Activated CD4-positive, alpha-beta T cell treated with anti-CD3 and anti-CD28 coated beads, Interleukin-2, amount 50 U/mL, for 1 hour (primary cell): Measurements from ENCODE around the gene LBR.
A peak's percentile ranks its signal among the peaks of the same experiment; 100 is the strongest.
"Not testable (repeated sequence)": the region's sequence is repeated elsewhere in the genome, so short reads cannot be mapped to it uniquely, and the experiment has no call there.

Source experiments
- DNase-seq: peaks from one replicate; pipeline ENCODE4 v3.0.0-alpha.2; 2020

Gene LBR

DNA sequence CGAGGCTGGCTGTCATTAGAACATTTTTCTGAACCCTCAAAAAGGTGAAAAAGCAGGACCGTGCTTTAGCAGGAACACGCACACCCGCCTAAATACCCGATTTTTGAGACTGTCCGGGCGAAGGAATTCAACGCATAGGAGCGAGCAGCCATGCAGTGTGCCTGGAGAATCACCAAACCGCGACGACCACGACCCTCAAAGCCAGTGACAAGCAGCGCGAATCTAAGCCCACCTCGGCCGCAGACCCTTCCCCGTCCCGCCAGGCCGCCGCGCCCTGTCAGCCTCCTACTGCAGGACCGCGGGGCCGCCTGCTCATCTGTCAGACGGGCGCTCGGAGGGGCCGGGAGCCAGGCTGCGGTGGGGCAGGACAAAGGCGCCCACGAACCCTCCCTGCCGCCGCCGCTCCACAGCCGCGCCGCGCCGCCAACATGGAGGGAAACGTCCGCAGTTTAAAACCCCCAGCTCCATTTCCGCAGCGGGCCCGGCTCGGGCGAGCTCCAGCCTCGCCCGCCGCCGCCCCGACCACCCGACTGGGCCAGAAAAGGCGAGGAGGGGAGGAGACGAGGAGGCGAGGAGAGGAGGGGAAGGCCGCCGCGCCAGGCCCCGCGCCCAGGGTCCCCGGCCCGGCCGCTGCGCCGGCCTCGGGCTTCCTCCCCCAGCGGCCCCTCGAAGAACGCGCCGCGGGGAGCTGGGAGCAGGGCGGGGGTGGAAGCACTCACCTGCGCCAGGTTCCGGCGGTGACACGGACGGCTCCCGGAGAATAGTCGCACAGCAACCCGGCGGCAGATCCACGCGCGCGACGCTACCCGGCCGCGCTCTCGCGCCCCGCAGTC is at the start of gene LBR:
LBR (minus strand) TSS at position 804 of the 833 bp plus-strand sequence. CDS start 3,963 bp downstream, outside the sequence.
- peak; percentile 31 for DNase-seq

DNA sequence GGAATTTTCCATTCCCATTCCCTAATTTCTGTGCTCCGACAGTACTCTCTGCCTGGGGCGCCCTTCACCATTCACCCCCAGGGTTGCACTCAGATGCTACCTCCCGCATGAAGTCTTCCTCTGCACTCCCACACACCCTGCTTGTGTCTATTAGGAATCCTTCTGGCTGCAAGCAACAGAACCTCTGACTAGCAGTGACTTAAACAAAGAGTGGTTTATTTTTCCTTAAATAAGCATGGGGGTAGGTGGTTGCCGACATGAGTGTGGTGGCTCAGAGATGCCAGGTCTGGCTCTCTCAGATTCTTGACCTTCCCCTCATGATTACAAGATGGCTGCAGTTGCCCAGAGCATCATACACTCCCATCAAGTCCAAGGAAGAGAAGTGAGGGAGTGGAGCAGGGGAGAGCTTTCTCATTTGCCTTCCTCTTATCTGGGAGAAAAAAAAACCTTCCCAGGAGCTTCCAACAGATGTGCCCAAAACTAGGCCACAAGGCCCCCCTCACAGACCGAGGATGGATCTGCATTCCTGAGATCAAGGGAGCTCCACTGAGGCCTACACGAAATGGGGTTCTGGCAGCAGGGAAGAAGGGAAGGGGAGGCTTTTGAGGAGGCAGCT is 49.6 kb upstream of the LBR start:
- DNase-seq: no peak

DNA sequence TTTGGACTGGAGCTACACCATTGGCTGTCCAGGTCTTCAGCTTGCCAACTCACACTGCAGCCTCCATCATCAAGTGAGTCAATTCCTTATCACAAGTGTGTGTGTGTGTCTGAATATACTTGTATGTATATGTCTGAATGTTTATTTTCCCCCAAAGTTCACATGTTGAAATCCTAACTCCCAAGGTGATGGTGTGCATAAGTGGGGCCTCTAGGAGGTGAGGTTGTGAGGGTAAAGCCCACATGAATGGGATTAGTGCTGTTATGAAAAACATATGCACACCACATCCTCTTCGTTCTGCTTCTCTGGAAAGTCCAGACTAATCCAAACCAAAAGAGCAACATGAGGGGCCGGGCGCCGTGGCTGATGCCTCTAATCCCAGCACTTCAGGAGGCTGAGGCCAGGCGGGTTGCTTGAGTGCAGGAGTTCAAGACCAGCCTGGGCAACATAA is 48.7 kb upstream of the LBR start:
- no peak for DNase-seq

DNA sequence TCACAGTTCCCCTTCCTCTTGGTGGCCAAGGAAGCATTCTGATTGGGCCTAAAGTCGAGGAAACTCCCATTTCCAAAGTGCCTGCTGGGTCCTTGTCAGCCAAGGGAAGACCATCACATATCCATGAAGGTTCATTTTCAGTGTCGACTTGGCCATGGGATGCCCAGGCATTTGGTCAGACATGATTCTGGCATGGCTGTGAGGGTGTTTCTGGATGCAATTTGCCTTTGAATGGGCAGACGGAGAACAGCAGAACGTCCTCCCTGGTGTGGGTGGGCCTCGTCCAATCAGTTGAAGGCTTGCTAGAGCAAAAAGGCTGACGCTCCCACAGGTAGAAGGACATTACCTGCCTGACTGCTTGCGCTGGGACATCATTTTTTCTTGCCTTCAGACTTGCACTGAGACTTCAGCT is 48.3 kb upstream of the LBR start:
- DNase-seq: no peak

DNA sequence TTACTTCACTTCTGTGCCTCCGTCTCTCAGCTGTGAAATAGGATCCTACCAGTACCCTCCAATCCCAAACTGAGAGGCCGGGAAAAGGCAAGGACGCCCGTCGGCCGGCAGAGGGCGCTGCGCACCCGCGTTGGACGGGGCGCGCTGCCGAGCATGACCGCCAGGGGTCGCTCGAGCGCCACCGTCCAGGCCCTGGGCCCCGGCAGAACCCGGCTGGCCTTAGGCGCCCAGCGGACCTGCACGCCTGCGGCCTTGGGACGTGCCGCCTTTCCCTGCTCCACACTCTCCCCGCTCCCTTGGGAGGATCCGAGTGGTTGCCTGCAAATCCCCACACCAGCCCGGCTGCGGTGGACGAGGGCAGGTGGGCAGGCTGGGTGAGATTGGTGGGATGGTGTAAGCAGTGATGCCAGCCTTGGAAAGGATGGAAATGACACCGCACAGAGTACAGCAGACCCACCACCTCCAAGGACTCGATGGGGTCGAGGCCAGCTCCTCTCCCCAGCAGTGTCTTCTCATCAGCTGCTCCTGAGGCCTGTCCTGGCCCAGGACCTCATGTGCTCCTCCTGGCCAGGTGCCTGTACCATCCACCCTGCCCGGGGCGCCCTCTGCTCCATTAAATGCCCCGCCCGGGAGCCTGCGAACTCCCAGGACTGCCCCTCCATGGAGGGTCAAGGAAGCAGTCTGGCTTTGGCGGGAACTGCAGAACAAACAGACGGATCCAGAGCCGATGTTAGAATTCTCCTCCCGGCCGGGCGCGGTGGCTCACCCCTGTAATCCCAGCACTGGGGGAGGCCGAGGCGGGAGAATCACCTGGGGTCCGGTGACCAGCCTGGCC is 47.4 kb upstream of the LBR start:
- peak; percentile 61 for DNase-seq

DNA sequence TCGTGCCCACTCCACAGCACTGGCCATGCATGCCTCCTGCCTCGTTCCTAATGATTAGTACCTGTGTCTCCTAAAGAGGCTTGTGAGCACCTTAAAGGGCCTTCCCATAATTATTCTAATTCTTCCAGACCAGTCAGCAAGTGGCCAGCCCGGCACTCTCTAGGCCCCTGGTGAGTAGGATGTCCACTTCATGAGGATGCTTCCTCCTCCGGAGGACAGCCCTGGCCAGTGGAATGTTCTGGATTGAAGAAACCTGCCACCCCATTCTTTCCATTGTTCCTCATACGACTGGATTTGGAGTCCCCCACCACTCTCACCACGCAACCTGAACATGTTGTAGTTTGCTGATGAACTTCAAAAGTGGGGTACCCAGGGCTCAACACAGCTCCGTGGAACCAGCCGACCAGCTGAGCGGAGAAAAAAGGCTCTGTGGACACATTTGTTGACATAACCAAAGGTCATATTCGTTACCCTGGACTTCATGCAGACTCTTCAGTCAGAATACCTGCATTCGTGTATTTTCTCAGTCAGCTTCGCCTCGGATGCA is 46.7 kb upstream of the LBR start:
- no peak for DNase-seq

DNA sequence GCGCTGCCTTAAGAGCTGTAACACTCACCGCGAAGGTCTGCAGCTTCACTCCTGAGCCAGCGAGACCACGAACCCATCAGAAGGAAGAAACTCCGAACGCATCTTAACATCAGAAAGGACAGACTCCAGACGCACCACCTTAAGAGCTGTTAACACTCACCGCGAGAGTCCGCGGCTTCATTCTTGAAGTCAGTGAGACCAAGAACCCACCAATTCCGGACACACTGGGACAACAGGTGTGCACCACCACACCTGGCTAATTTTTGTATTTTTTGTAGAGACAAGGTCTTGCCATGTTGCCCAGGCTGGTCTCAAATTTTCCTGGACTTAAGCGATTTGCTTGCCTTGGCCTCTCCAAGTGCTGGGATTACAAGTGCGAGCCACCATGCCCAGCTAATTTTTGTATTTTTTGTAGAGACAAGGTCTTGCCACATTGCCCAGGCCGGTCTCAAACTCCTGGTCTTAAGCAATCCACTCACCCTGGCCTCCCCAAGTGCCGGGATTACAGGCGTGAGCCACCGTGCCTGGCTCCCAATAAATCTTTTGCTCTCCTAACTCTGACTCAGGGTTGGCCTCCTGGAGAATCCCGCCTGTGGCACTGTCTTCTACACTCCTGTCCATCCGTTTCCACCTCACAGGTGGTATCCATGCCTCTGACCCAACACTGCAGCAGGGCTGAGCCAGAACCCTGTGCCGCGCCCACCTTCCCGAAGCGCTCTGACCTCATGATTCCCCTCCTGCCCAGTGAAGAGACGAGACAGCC is 46.0 kb upstream of the LBR start:
- DNase-seq: not testable (repeated sequence)

DNA sequence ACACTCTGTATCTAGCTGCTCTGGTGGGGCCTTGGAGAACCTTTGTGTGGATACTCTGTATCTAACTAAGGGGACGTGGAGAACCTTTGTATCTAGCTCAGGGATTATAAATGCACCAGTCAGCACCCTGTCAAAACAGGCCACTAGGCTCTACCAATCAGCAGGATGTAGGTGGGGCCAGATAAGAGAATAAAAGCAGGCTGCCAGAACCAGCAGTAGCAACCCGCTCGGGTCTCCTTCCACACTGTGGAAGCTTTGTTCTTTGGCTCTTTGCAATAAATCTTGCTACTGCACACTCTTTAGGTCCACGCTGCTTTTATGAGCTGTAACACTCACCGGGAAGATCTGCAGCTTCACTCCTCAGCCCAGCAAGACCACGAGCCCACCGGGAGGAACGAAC is 45.4 kb upstream of the LBR start:
- not testable (repeated sequence) for DNase-seq

DNA sequence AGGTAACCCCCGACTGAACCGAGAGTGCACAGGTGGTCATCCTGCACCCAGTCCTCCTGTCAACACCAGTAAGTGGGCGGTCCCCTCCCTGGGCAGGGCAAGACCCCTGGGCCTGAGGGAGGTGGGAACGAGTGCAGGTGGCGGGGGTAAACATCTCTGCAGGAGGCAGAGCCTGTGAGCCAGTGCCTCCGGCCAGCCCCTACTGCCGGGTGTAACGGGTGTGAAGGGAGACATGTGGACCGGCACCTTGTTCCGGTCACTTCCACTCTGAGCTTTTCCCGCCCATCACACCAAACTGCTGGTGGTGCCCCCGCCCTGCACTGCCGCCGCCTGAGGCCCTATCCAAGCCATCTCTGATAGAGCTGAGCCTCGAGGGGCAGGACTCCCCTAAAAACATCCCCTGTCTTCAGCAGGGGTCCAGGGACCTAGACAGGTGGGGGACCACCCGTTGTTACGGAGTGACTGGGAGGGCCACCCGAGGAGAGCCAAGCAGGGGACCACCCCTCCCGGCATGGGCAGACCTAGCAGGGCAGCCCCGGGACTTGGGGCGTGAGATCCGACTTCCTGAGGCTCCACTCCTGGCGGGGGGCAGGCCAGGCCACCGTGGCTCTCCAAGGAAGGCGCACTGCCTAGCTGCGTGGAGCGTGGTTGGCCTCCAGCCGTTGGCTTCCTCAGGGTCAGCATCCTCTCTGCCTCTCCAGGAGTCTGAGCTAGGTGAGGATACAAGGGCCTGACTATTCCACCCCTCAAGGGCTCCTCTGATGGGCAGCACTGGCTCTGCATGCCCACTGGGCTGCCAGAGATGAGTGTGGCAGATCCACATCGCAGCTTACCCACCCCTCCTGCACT is 43.8 kb upstream of the LBR start:
- no peak for DNase-seq

DNA sequence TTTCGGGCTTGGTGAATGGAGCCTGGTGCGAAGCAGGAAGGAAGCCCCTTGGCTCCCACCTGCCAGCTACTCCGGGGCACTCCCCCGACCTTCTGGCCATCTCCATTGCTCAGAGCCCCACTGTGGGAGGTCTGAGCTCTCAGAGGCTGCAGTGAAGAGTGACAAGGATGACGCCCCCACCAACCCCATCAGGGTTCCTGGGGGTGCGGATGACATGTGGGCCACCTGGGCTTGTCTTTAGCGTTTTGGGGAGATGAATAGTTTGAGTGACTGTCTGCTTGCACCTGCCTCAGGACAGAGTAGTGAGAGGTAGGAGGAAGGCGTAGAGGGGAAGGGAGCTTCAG is 43.2 kb upstream of the LBR start:
- DNase-seq: no peak

DNA sequence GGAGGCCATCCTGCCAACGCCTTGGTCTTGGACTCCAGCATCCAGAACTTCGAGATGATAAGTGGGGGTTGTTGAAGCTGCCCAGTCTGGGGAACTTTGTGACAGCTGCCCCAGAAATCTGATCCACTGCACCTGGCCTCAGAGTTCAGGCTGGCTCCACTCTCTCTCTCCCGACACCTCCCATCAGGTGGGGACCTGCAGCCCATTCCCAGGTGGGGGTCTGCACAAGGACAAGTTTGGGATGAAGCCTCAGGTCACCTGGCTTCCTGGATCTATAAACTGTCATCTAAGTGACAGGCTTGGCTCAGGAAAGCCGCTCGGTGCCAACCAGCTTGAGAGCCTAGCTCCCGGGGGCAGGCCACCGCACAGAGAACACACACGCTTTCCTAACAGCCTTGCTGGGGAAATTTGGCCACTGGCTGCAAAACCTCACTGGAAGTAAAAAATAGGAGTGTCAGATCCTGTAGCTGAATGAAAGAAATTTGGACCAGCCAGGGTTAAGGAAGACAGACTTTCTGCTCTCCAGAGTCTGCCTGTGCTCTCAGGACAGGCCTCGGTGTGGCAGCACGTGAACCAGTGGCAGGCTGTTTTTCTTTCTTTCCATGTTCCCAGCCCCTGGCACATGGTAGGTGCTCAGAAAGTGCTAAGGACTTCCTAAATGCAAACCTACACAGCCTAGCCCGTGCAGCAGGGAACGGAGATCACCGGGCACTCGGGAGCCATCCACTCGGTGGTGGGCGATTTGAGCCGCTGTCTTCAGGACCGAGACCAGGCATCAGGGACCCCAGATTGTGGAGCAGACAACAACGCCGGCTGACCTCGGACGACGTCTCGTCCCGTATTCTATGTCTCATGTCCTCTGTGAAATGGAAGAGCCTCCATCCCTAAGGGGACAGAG is 42.6 kb upstream of the LBR start:
- DNase-seq: no peak

DNA sequence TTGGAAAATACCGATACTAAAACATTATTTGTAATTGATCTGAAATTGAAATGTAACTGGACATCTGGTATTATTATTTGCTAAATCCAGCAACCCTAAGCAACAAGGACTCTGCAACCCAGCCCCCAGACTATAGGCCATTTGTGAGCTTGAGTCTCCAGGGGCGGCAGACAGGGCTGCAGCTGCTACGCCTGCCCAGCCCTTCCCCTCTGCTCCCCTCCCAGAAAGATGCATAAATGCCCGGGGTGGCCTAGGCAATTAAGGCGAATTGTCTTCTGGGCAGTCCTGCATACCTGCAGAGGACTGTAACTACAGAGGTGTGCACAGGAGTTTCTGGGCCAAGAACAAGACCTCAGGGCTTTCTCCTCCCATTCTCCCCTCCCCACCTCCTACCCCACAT is 41.2 kb upstream of the LBR start:
- DNase-seq: no peak

DNA sequence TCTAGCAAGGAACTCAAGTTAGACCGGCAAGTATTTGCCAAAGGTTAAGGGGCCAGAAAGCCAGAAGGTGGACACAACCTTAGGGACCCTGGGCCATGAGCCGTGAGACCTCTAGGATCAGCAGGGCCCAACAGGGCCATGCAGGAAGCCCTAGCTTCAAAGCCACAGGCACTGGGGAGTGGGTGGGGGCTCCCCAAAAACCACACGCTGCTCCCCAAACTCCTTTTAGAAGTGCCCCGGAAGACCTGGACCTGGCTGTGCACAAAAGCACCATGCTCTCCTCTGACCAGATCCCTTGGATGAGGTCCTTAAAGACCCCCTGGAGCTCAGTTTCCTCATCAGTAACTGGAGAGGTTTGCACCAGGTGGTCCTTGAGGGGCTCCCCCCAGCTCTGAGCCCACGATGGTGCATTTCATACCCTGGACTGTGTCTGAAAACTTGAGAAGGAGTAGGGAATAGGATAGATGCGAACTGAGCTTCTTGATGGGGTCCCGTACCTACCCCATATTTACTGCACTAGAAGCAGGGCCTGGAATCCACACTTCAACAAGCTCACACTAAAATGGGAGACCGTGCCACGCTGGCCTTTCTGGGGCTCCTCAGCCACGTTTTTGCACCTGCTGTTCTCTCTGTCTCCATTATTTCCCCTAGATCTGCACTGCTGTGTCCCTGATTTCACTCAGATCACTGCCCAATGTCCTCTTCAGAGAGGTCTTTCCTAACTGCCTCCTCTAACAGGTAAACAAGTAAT is 40.6 kb upstream of the LBR start:
- no peak for DNase-seq

DNA sequence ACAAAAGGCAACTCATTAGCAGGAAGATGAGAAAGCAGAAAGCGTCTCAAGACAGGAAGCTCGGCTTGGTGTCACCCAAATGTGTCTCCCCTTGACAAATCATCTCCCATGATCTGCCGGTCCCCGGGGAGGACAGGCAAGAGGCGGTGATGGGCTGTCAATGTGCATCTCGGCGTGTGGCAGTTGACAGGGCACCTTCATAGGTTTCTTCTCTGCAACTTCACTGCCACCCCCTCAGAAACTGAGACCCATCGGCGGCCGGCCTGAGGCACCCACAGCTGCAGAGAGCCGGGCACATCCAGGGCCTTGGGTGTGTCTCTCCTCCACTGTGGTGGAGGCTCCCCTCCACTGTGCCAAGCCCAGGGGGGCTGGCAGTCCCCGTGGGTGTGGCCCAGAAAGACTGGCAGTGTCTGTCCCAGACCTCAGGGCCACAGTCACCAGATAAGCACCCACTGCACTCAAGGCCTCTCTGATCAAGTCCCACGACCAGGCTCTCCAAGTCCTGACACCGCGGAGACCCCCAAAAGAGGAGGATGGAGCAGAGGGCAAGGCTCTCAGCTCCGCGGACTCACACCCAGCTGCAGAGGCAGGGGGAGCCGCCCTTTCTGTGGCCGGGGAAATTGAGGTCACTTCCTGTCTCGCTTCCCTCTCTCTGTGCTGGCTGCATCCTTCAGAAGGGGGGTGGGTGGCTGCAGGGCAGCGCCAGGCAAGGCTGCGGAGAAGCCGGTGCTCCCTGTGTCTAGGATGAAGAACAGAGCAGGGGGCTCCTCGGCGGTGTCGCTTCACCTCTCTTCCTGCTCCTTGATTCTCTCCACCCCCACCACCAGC is 39.6 kb upstream of the LBR start:
- peak; percentile 77 for DNase-seq

DNA sequence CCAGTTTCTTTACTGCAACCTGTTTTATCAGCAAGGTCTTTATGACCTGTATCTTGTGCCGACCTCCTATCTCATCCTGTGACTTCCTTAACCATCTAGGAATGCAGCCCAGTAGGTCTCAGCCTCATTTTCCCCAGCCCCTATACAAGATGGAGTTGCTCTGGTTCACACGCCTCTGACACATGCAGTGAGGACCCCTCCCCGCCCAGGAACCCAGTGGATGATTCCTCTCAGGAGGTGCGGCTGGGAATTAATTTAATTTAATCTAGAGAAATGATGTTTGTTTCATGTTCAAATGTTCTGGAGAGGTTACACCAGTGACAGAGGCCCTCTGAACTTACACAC is 39.0 kb upstream of the LBR start:
- DNase-seq: no peak

DNA sequence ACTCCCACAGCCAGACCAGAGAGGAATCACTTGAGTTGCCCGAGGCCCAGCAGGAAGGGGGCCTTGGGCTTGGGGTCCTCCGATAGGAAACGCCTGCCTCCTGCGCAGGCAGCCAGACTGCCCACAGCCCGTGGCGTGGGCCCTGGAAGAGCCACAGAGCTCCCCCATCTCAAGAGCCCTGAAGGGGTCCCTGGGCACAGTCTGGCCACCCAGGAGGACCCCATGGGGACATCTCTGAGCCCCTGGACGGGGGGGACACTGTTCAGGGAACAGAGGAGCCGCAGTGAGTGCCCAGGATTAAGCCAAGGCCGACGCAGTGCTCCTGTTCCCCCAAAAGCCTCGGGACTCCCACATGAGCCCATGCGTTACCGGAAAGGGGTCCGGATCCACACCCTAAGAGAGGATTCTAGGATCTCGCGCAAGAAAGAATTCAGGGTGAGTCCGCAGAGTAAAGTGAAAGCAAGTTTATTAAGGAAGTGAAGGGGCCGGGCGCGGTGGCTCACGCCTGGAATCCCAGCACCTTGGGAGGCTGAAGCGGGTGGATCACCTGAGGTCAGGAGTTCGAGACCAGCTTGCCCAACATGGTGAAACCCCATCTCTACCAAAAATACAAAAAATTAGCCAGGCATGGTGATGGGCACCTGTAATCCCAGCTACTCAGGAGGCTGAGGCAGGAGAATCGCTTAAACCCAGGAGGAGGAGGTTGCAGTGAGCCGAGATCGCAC is 38.1 kb upstream of the LBR start:
- no peak for DNase-seq

DNA sequence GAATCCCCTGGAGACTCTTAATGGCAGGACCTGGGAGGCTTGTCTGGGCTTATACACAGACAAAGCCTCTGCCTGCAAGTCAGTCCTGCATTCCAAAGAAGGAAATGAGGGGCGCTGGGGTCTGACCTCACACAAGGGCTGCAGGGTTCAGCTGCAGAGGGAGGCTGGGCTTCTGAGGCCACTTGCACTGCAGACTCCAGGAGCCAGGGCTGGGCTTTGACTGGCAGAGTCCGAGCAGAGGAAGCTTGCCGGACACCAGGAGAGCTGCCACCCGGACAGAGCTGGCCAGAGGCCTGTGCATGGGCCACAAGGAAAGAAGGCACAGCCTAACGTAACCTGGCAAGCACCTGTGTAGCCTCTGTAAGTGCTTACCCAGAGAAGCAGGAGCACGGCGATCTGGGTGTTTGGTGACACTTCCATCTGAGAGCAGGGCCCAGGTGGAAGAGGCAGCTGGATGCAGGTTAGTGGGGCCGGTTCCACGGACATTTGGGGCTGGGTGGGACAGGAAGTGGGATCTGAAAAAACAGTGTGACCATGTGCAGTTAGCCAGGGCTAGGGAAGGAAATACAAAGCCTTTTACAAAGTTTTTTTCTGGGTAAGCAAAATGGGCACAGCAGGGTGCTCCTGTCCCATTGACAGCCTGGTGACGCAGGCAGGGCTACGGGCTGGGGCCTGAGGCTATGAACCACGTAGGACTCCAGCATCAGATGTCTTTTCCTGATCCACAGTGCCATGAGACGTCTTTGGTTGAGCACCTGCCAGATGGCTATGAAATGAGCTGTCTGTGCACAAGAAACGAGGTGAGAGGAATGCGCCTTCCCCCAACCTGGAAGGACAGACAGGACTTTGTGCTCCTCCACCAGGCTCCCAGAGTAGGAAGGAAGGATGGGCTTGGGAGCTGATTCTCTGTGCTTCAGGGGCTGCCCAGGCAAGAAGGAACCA is 37.3 kb upstream of the LBR start:
- DNase-seq: no peak
